GM21825 (cell line): Measurements from ENCODE around the gene DLGAP1.

Source experiments
- ATAC-seq: cut with Tn5 transposase; IDR thresholded peaks from one replicate; pipeline ENCODE4 v1.9.1; 2021; ENCODE audit warnings: mild to moderate bottlenecking, moderate library complexity; ENCODE audit not compliant: unreplicated experiment

DLGAP1 gene

GRCh38 chr18:3794537-3795348 is 660.4 kb downstream of the DLGAP1 start:
- no peak for ATAC-seq

DNA sequence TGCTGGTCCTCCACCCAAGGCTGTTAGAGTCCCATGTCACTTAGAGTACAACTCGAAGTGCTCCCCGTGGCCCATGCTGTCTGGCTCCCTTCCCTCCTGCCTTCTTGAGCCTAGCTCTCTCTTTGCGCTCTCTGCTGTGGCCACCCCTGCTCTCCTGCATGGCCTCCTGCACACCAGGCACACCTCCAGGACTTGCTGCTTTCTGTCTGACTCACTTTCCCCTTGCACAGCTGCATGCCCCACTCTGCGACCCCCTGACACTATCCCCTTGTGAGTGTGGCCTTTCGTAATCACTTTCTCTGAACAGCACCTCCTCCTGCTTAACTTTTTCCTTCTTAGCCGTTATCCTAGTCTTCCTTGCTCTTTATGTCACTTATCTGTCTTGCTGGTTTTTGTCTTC is 661.6 kb downstream of the DLGAP1 start:
- no peak for ATAC-seq

GRCh38 chr18:3793111-3793510 is 662.0 kb downstream of the DLGAP1 start:
- ATAC-seq, result no peak

- no peak for ATAC-seq
Measured at GRCh38 chr18:3792711-3793110, 662.4 kb downstream of the DLGAP1 start.

DNA sequence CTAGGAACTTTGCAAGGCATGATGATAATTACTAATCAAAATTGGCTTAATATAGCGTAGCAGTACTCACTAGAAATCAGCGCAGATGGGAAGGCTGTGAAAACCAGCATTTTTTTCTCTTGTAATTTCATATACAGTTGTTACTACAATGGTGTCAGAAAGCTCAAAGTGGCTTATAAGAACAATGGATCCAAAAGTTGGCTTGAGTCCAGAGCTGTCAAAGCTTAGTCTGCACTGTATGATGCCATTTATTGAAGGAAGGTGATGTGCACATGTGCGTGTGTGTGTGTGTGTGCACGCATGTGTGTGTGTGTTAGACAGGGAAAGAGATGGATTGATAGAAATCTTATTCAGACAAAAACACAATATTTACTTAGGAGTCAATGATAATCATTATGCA is 663.9 kb downstream of the DLGAP1 start:
- ATAC-seq, result no peak

GRCh38 chr18:3790703-3791102 is 664.4 kb downstream of the DLGAP1 start:
- ATAC-seq, result no peak

DNA sequence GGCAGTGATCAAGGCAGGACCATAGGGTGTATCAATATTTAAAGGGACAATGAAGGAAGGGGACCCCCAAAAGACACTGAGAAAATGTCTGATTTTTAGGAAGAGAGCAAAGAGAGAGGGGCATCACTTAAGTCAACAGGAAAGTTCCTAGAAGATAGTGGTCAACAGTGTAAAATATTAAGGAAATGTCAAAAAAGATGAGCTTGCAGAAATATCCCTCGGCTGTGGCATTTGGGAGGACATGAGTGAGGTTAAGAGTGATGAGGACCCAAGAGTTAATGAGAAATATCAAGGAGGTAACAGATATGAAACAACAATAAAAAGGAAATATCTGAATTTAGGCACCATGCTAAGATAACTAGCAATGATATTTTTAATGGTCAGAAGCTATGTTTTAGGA is 665.6 kb downstream of the DLGAP1 start:
- no peak for ATAC-seq

- ATAC-seq, result no peak
Measured at GRCh38 chr18:3784949-3785348, 670.2 kb downstream of the DLGAP1 start.

GRCh38 chr18:3782901-3783300 is 672.2 kb downstream of the DLGAP1 start:
- no peak for ATAC-seq

DNA sequence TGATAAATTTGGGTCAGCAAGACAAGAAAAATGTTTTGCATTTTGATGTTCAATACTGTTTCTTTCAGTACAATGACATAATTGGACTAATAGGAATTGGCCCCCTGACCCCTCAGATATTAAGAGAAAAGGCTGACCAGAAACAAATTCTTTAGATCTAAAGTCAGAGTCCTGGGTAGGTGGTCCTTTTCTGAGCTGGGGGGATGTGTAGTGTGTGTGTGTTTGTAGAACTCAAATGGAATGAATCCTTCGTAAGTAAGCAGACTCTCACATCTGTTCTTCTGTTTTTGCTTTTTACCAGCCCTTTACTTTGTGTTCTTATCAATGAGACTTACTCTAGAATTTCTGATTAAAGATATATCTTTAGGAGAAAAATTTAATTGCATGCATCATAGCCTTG is 677.4 kb downstream of the DLGAP1 start:
- no peak for ATAC-seq

DNA sequence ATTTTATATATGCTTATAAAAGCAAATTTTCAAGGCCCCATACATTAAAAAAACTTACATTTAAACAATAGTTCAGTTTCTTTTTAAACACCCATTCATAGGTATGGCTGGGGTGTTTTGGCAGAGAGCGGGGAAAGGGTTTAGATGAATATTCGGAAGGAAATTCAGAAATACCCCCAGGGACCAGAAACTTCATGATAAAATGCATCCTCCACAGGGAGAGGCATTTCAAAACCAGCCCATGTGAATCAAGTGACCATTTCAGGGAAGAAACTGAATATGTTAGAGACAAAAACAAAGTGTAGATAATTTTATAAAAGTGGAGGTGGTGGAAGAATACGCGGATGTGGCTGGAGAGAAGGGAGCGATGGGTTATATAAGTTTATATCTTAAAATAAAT is 678.0 kb downstream of the DLGAP1 start:
- no peak for ATAC-seq

- no peak for ATAC-seq
Measured at GRCh38 chr18:3775996-3776395, 679.1 kb downstream of the DLGAP1 start.

GRCh38 chr18:3773303-3773702 is 681.8 kb downstream of the DLGAP1 start:
- no peak for ATAC-seq

- ATAC-seq, result peak; percentile 96
Measured at GRCh38 chr18:3771121-3771971, 683.8 kb downstream of the DLGAP1 start.

- no peak for ATAC-seq
Measured at GRCh38 chr18:3761266-3761665, 693.8 kb downstream of the DLGAP1 start.

GRCh38 chr18:3760741-3761140 is 694.4 kb downstream of the DLGAP1 start:
- ATAC-seq, result no peak

- ATAC-seq, result no peak
Measured at GRCh38 chr18:3759099-3759498, 696.0 kb downstream of the DLGAP1 start.

DNA sequence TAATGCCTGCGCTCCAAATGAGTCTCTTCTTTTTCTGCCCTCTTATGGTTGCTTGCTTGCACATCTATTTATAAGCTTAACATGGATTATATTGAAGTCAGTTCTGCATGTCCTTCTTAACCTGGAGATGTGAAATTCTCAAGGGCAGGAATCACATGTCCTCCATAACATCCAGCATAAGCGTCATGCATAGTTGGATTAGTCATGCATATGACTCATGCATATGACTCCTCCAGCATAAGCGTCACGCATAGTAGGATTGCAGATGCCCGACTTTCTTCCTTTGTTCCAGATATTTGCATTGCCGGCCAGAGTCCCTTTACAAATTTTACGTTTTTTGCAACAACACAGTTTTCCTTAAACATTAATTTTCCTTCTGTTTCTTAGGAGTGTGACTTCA is 696.6 kb downstream of the DLGAP1 start:
- no peak for ATAC-seq

DNA sequence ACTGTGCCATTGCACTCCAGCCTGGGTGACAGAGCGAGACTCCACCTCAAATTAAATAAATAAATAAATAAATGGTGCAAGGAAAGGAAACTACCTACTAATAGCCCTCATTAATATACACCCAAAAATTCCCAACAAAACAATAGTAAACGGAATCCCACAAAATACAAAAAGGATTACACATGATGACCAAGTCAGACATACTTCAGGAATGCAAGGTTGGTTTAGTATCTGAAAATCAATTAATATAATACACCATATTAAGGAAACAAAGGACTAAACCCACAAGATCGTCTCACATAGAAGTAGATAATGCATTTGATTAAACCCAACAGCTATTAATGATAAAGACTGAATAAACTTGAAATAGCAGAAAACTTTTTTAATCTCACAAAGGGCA is 697.7 kb downstream of the DLGAP1 start:
- ATAC-seq, result no peak

GRCh38 chr18:3753106-3753505 is 702.0 kb downstream of the DLGAP1 start:
- ATAC-seq, result no peak

DNA sequence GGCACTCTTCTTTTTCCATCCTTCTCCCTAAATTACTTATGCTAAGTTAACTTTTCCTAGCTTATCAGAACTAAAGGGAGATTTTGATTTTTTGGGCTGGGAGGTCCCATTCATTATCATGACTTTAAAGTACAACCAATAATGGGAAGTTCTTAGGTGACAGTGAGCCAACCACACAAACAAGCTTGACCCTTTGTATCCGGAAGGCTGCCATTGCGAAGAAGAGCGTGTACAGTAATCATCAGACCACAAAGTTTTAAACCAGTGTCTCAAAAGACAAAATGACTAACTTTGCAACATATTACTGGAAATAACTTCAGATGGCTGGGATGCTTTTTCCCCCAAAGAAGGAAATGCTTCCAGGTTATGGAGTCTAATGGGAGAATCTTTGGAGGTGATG is 707.0 kb downstream of the DLGAP1 start:
- no peak for ATAC-seq
